Measurements from ENCODE around the gene GCAT. TPM values are rescaled to one million over a fixed set of nuclear protein-coding genes. Genes with fewer than 3 reads are reported as not detected.

Gene GCAT
- total and polyA plus RNA-seq, 9 of the 15 experiments (the other 6 are each of a cell fraction or from before 2014, with no cell fraction given), result 1.9 to 69.9 (median 26.4) TPM

- no peak for TF ChIP-seq WHSC1 (IDR thresholded peaks at IDR 0.05; ENCODE audit: low read length)
- TF ChIP-seq ZNF384 (IDR thresholded peaks at IDR 0.05; ENCODE audit: low read depth, low read length), result no peak
- TF ChIP-seq TBP (optimal IDR thresholded peaks at IDR 0.05; ENCODE audit: low read depth, low read length), result peak; percentile 22
- TF ChIP-seq, protein P1, sequence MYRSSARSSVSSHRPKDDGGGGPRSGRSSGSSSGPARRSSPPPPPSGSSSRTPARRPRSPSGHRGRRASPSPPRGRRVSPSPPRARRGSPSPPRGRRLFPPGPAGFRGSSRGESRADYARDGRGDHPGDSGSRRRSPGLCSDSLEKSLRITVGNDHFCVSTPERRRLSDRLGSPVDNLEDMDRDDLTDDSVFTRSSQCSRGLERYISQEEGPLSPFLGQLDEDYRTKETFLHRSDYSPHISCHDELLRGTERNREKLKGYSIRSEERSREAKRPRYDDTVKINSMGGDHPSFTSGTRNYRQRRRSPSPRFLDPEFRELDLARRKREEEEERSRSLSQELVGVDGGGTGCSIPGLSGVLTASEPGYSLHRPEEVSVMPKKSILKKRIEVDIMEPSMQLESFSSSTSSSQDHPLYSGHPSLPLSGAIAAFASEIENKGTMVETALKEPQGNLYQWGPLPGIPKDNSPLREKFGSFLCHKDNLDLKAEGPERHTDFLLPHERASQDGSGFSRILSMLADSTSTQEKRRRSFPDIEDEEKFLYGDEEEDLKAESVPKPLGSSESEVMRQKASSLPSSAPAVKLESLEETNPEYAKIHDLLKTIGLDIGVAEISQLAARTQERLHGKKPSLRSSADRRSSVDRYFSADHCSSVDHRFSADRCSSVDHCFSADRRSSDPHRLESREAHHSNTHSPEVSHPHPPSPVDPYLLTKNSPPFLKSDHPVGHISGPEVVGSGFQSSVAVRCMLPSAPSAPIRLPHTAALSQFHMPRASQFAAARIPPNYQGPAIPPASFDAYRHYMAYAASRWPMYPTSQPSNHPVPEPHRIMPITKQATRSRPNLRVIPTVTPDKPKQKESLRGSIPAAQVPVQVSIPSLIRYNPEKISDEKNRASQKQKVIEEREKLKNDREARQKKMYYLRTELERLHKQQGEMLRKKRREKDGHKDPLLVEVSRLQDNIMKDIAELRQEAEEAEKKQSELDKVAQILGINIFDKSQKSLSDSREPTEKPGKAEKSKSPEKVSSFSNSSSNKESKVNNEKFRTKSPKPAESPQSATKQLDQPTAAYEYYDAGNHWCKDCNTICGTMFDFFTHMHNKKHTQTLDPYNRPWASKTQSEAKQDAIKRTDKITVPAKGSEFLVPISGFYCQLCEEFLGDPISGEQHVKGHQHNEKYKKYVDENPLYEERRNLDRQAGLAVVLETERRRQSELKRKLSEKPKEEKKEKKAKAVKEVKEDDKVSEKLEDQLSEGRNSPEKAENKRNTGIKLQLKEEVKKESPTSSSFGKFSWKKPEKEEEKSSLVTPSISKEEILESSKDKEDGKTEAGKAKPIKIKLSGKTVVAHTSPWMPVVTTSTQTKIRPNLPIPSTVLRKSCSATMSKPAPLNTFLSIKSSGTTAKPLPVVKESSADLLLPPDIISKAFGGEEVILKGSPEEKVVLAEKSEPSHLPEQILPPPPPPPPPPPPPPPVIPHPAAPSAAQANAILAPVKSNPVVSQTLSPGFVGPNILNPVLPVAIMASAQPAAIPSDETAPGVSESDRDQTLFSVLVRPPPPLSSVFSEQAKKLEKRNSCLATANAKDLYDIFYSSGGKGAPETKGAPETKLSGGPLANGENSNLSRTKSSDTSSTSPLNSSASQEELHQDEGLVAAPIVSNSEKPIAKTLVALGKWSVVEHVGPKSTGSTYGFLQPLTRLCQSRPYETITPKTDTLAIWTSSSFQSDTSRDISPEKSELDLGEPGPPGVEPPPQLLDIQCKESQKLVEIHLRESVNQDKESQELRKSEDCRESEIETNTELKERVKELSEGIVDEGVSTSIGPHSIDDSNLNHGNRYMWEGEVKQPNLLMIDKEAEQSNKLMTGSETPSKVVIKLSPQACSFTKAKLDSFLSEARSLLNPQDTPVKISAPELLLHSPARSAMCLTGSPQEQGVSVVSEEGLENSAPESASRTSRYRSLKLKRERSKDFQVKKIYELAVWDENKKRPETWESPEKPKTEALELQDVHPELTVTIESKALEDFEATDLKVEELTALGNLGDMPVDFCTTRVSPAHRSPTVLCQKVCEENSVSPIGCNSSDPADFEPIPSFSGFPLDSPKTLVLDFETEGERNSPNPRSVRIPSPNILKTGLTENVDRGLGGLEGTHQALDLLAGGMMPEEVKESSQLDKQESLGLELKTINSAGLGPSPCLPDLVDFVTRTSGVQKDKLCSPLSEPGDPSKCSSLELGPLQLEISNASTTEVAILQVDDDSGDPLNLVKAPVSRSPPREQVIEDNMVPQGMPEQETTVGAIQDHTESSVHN (IDR thresholded peaks at IDR 0.05; ENCODE audit: borderline replicate concordance in 1 of 2, low read depth in 1 of 2), result no peak
- no peak for TF ChIP-seq ZNF644 (tag; IDR thresholded peaks at IDR 0.05; ENCODE audit: low read depth)
- no peak for TF ChIP-seq ETV5 (CRISPR knock-in tag; IDR thresholded peaks at IDR 0.05; ENCODE audit: low read depth)
- 0 out of 2 replicates have a peak, but pooled peaks have one; percentile 49 for TF ChIP-seq ZNF766 (CRISPR knock-in tag; conservative IDR thresholded peaks at IDR 0.05)
- TF ChIP-seq ZFP30 (CRISPR knock-in tag; IDR thresholded peaks at IDR 0.05; ENCODE audit: borderline replicate concordance), result no peak
- TF ChIP-seq ZBED1 (IDR thresholded peaks at IDR 0.05), result 0 out of 2 replicates have a peak, but pooled peaks have one; percentile 6
- TF ChIP-seq ZBTB1 (CRISPR knock-in tag; IDR thresholded peaks at IDR 0.05; ENCODE audit: borderline replicate concordance, low read depth), result no peak
- TF ChIP-seq XRCC3 (IDR thresholded peaks at IDR 0.05), result no peak
- TF ChIP-seq MTF1 (CRISPR knock-in tag; IDR thresholded peaks at IDR 0.05; ENCODE audit: borderline replicate concordance), result no peak
- no peak for TF ChIP-seq ZNF518B (CRISPR knock-in tag; IDR thresholded peaks at IDR 0.05)
- TF ChIP-seq HSF4 (CRISPR knock-in tag; IDR thresholded peaks at IDR 0.05; ENCODE audit: borderline replicate concordance), result no peak
- peak; percentile 48; the same call in 1 of the 2 replicates for TF ChIP-seq GTF2A2 (tag; IDR thresholded peaks at IDR 0.05)
- 0 out of 2 replicates have a peak, but pooled peaks have one; percentile 7 for TF ChIP-seq ZNF589 (CRISPR knock-in tag; IDR thresholded peaks at IDR 0.05; ENCODE audit: low read depth)
- no peak for TF ChIP-seq TAF15 (IDR thresholded peaks at IDR 0.05; ENCODE audit: low read depth, low read length)
Observed at GRCh38 chr22:37803639-37804351, 3.9 kb upstream of the GCAT start (continued).
